GM21529 (cell line): Measurements from ENCODE around the gene ARHGAP25.

Experiments used
- ATAC-seq: cut with Tn5 transposase; IDR thresholded peaks from one replicate; pipeline ENCODE4 v1.9.1; 2021; ENCODE audit not compliant: unreplicated experiment

ARHGAP25 gene, protein sequence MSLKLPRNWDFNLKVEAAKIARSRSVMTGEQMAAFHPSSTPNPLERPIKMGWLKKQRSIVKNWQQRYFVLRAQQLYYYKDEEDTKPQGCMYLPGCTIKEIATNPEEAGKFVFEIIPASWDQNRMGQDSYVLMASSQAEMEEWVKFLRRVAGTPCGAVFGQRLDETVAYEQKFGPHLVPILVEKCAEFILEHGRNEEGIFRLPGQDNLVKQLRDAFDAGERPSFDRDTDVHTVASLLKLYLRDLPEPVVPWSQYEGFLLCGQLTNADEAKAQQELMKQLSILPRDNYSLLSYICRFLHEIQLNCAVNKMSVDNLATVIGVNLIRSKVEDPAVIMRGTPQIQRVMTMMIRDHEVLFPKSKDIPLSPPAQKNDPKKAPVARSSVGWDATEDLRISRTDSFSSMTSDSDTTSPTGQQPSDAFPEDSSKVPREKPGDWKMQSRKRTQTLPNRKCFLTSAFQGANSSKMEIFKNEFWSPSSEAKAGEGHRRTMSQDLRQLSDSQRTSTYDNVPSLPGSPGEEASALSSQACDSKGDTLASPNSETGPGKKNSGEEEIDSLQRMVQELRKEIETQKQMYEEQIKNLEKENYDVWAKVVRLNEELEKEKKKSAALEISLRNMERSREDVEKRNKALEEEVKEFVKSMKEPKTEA

DNA sequence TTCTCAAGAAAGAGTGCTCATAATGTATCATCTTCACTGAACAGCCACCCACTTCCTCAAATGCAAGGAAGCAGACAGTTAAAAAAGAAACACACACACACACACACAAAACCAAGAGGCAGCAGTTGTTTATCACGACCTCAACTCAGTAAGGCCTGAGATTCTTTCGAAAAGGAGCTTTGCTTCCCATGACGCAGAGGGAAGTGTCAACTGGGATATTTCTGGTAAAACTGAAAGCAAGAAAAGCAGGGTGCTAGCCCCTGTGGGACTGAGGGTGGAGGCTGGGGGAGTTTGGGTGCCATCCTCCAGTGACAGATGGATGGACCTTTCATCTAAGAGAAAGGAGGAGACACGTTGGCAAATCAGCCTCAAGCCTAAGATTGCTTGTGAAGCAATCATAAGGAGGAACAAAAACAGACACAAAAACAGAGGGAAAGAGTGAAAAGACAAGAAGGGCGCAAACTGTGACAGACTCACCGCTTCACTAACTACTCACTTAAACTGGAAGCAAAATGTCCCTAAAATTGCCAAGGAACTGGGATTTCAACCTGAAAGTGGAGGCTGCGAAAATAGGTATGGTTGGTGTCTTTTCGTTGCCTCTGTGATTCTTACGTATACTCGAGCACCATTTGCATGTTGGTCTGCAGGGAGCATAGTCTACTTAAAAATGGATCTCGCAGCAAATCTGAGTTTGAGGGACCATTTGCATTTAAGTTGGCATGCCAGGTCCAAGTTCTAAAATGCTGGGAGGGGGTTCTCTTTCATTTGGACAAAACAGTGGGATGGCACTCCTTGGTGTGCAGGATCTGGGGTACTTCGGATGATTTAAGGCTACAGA lies at the start of gene ARHGAP25:
TSS of gene ARHGAP25 (plus strand) at position 124 of the 838 bp plus-strand sequence. CDS start at position 513, 389 bp downstream.
- peak; percentile 62 for ATAC-seq

DNA sequence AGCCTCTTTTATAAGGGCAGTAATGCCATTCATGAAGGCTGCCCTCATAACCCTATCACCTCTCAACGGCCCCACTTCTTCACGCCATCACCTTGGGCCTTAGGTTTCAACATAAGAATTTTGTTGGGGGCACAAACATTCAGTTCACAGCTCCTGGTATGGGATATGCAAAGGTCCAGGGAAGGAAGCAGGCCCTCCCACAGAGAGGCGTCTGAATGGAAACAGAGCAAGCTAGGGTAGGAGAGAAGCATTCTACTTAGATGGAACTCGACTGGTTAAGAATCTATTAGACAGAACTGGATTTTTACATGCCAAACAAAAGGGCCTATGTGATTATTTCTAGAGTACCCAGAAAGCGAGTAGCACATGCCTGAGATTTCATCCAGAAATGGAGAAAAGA lies 48.4 kb upstream of the ARHGAP25 start:
- ATAC-seq, result no peak

GRCh38 chr2:68687018-68687417 lies 47.6 kb upstream of the ARHGAP25 start:
- no peak for ATAC-seq

DNA sequence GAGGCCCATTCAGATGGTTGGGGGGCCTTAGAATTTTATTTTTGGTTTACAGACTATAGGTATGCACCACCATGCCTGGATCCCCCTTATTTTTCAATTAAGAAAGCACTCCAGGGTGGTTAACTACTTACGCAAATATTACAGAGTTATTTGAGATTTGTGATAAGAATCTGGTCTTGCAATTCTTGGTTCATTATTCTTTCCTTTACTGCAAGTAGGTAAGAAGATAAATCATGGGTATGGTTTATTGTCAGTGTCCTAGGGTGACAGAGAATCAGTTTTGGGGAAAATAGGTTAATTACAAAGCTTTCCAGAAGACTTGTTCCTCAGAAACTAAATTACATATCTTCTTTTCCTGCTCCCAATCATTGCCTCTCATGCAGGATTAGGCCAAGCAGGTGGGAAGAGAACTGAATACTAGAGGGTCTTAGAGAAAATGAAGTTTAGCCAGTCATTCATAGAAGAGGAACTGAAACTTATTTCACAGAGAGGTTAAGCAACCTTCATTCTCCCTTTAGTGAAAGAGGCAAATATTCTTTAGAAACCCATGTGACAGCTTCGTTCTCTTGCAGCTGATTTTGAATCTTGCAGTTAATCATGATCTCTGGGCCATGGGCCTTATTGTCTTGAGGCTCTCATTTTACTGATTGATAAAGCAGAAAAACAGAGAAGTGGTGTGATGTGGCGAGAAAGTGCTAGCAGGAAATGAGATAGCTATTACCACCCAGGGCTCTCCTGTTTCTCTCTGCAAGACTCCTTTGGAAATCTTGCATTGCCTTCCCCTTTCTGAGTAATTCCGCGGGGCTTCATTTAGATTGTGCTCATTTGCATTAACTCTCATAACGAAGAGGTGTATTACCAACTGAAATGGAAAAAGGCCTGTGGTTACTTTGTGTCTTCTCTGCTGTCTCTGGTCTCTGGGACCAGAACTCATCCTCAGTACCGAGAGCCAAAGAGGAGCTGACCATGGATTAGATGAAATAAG lies 44.8 kb upstream of the ARHGAP25 start:
- peak; percentile 88 for ATAC-seq

DNA sequence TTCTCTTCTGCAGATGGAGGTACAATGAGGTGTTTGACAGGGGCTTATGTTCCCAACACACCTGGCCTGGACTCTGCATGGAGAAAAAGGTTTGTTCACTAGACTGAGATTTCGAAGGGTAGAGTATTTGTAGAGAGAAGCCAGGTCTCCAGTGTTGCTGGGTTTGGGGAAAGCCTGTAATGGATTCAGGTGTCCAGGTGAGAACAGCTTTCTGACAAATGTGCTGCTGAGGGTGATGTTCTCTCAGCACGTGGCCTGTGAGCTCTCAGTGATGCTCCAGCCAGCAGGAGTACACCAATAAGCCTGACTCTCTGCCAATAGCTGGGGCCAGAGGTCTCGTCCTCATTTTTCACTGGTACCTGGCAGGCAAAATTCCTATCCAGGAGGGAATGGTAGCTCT lies 43.8 kb upstream of the ARHGAP25 start:
- ATAC-seq, result no peak

GRCh38 chr2:68692511-68692910 lies 42.1 kb upstream of the ARHGAP25 start:
- no peak for ATAC-seq

GRCh38 chr2:68693951-68694350 lies 40.7 kb upstream of the ARHGAP25 start:
- ATAC-seq, result no peak

GRCh38 chr2:68695971-68696370 lies 38.6 kb upstream of the ARHGAP25 start:
- ATAC-seq, result no peak

DNA sequence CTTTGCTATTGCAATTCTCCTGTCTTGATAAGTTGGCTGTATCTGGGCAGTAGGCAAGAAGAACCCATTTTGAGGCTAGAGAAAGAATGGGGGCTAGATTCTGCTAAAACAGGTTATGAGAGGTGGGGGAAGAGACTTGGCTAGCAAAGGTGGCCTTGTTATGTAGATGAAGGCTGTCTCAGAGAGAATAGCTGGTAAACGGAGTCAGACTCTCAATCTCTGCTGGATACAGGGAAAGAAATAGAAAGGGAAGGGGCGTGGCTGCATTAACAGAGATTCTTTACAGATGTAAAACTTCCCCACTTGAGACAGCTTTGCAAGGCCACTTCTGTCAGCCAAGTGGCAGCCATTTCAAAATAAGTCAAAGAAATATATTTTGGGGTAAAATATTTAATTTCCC lies 38.1 kb upstream of the ARHGAP25 start:
- no peak for ATAC-seq

- ATAC-seq, result no peak
Measured at GRCh38 chr2:68698567-68699377, 35.8 kb upstream of the ARHGAP25 start.

DNA sequence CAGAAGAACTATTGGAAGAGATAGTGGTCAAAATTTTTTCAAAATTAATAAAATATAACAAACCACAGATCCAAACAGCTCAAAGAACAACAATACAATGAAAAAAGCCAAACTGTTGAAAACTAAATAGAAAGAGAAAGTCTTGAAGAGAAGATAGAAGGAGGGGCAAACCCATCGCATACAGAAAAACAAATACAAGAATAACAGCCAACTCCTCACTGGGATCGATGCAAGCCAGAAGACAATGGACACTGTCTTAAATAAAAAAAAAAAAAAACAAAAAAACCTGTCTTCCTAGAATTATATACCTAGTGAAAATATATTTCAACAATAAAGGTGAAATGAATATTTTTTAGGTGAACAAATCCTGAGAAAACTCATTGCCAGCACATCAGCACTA lies 34.1 kb upstream of the ARHGAP25 start:
- ATAC-seq, result no peak

- no peak for ATAC-seq
Measured at GRCh38 chr2:68706637-68707036, 28.0 kb upstream of the ARHGAP25 start.

DNA sequence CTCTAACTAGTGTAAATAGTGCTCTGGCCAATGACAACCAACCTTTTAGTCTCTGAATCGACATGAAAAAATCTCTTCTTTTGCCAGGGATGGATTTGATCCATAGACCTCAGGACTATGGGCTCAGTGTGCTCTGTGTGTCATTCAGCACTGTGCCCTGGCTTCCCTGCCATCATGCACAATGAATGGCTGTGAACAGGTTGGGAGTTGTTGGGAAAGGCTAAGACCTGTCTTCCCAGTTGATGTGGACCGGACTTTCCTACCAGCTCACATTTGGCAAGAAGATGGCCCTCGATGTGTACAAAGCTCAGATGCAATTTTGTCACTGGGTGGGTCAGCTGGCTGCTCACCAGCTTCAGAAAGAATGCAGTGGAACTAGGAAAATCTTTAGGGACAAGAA lies 26.0 kb upstream of the ARHGAP25 start:
- no peak for ATAC-seq

DNA sequence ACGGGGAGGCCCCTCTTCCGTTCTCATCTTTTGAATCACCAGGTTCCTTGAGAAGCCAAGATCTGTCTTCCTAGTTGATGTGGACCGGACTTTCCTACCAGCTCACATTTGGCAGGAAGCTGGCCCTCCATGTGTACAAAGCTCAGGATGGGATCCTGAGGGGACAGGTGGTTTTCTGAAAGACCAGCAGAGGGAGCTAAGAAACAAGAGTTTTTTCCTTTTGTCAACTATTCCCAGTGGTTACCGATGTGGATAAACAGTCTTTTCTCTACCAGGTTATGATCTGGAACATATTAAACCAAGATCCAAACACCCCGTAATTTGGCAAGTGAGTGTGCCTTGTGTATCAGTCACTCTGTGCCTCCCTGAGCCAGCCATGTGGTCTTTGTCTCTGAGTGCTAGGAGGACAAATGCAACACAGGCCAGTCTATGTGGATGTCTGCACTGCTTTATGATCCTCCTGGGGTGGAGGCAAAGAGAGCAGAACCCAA lies 25.1 kb upstream of the ARHGAP25 start:
- ATAC-seq, result no peak

- ATAC-seq, result no peak
Measured at GRCh38 chr2:68710336-68710735, 24.3 kb upstream of the ARHGAP25 start.

DNA sequence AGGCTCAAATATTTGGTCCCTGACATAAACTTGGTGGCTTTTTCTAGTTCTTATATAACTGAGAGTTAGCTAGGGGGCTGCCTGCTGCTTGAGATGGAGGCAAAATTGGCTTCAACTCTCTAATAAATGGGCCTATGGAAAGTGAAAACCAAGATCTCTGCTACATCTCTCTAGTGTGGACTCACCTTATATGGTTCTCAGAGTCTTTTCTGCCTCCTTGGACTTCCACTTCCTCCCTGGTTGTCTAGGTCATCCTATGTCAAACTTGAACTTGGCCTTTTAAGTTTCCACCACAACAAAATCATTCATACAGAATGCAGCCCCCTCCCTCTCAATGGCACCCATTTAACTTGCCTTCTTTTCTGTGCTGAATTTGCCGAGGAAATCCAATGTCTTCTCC lies 23.9 kb upstream of the ARHGAP25 start:
- ATAC-seq, result peak; percentile 53

GRCh38 chr2:68714866-68715265 lies 19.7 kb upstream of the ARHGAP25 start:
- ATAC-seq, result peak; percentile 84

DNA sequence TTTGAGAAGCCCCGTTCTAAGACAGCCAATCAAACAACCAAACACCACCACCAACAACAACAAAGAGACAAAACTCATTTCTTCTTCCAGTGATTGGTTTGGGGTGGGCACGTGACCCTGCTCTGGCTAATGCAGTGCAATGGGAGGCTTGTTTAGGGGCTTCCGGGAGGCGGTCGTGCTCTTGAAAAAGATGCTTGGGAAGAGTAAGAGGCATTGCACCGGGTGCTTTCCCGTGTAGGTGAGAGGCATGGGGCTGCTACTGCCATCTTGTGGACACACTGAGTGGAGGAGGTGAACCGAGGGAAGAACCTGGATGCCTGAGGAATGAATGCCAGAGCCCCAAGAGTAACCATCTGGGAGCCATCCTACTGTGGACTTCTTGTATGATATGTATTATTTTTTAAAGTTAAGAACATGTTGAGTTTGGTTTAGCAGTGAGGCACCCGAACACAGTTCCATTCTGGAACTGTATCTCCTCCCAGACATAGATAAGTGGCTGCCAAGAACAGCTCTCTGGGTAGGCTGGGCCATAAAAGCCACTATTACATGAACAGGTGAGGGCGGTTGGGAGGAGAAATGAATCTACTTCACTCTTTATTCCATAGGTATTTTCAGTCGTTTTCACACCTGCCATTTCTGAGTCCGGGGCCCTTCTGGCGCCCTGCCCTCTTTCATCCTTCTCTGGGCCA lies 19.1 kb upstream of the ARHGAP25 start:
- ATAC-seq, result peak; percentile 48
